Metanephros (tissue), 2 donors: Measurements from ENCODE around the gene DCLRE1A. TPM values are rescaled to one million over a fixed set of nuclear protein-coding genes. Genes with fewer than 3 reads are reported as not detected.

Experiments
- small RNA-seq: library from RNA; depleted of rRNA; stranded (forward); fragments of <200 nt; gene quantifications from one replicate; pipeline ENCODE3, GENCODE V24; 2014; ENCODE audit warnings: low replicate concordance
- total RNA-seq: library from RNA; depleted of rRNA; stranded (reverse); fragments of >200 nt; gene quantifications from one replicate; pipeline ENCODE4 v1.2.3, GENCODE V29; 2014

Gene DCLRE1A
- 8.5 TPM for total RNA-seq

DNA sequence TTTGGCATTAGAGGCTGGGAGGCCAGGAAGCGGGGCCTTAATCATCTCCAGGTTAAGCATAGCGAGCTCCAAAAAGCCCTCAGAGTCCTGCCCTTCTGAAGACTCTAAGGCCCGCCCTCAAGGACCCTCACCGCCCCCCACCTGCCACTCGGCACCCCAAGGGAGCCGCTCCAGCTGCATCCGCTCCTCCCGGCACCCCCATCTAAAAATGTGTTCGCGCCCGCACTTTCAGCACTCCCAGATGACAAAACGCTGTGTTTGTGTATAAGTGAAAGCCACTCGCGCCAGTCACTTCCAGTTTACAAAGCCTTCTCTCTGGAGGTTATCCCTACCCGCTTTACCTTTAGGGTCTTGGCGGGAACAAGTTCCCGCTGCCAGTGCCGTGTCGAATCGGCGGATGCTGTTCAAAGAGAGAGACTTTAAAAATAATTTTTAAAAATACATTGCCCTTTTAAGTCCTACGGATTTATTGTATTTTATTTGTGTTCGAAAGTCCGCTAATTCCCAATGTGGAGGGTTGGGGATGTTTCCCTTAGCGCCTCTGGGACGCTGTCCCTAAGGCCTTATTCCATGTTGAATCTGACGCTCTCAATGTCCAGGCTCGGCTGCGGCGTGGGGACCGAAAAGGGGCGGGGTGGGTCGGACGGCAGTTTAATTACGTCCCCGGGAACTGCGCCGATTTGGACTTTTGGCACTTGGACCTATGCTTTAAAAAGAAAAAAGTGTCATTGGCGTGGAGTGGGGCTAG lies at the start of gene DCLRE1A, which contains the start of gene NHLRC2:
Gene DCLRE1A (minus strand): TSS at position 70 of the 748 bp plus-strand sequence. CDS start 900 bp downstream, outside the sequence.
Gene NHLRC2 (plus strand): TSS at position 649 of the 748 bp plus-strand sequence. CDS start 212 bp downstream, outside the sequence.

Small RNA genes lying within 50 kb of the gene (small RNA-seq; reads per million reads assigned to genes)
- gene RF00560: not detected

Other genes with a start within 250 kb of the DCLRE1A start
- 5.0 TPM for gene NRAP, start 190.0 kb downstream of the DCLRE1A start, total RNA-seq
- gene CASP7, start 174.2 kb downstream of the DCLRE1A start, total RNA-seq: 19.2 TPM
- gene PLEKHS1, start 102.4 kb downstream of the DCLRE1A start, total RNA-seq: 0.18 TPM
- gene NHLRC2, start 579 bp upstream of the DCLRE1A start, total RNA-seq: 36.2 TPM
- gene ADRB1, start 189.8 kb upstream of the DCLRE1A start, total RNA-seq: 0.53 TPM